Ascending aorta (tissue), 2 donors: ENCODE measurements around the gene SLC9A8. TPM values are rescaled to one million over a fixed set of nuclear protein-coding genes. Genes with fewer than 3 reads are reported as not detected.

ENCODE experiments used
- DNase-seq, 2 donors: peaks; one replicate each; pipeline ENCODE4 v3.0.0-alpha.2; 2019; ENCODE audit warnings: low spot score in 2 of 2
- H3K27ac ChIP-seq, 2 donors: fragments of 200-600 bp; sonication (generic); one replicate each; pipeline ENCODE4 v1.5.1; 2016 to 2017; ENCODE audit warnings: mild to moderate bottlenecking in 1 of 2
- H3K27me3 ChIP-seq: fragments of 200-600 bp; sonication (generic); one replicate; pipeline ENCODE4 v1.5.1; 2017
- H3K36me3 ChIP-seq, 2 donors: fragments of 200-600 bp; sonication (generic); one replicate each; pipeline ENCODE4 v1.5.1; 2016
- H3K4me1 ChIP-seq, 2 donors: fragments of 200-600 bp; sonication (generic); one replicate each; pipeline ENCODE4 v1.5.1; 2016 to 2017; ENCODE audit warnings: mild to moderate bottlenecking in 1 of 2
- H3K4me3 ChIP-seq, 2 donors: fragments of 200-600 bp; sonication (generic); one replicate each; pipeline ENCODE4 v1.5.1; 2016 to 2017; ENCODE audit warnings: mild to moderate bottlenecking in 1 of 2
- H3K9me3 ChIP-seq, 2 donors: fragments of 200-600 bp; sonication (generic); one replicate each; pipeline ENCODE4 v1.5.1; 2016
- CTCF ChIP-seq, 3 experiments: fragments of 200-600 bp in 2 of 3; fragments of 450-650 bp in 1 of 3; sonication (generic) in 2 of 3; IDR thresholded peaks; one replicate each; pipeline ENCODE4 v1.5.1; 2016 to 2019; ENCODE audit warnings: antibody characterized with exemption in 3 of 3, mild to moderate bottlenecking in 1 of 3, moderate library complexity in 1 of 3
- intact Hi-C: fragments of 100-400 bp; cut with DNase I; formaldehyde crosslinking; loops from one replicate; pipeline ENCODE4 v1.15.1; 2023
- total RNA-seq: library from RNA; depleted of rRNA; stranded (reverse); fragments of >200 nt; gene quantifications from one replicate; pipeline ENCODE4 v1.1.0, GENCODE V29; 2016

Gene SLC9A8
- total RNA-seq, 1 donor from 2014 or later, result 9.7 TPM

- H3K4me1 ChIP-seq, result peaks cover 0 to 8% of the 10 kb centered on the region in 2 donors
- DNase-seq, result no peak
- H3K27ac ChIP-seq, result peak overlapping the region; percentile 89 to 96
- H3K27me3 ChIP-seq, result no peaks in the 10 kb centered on the region
- no peaks in the 10 kb centered on the region for H3K9me3 ChIP-seq
- H3K4me3 ChIP-seq, result peak overlapping the region; percentile 72 to 94
- intact Hi-C loops, result loop anchor here (1.0 to 5.0 kb wide), 4 partner anchors 35 to 103 kb away; partner anchors contain the start of gene SPATA2
- H3K36me3 ChIP-seq, result peaks cover 0 to 19% of the 10 kb centered on the region in 2 donors
- TF ChIP-seq CTCF (IDR thresholded peaks at IDR 0.05), result no peak
Observed at GRCh38 chr20:49811825-49812506, 662 bp upstream of the SLC9A8 start.

GRCh38 chr20:49813305-49813974 is 812 bp downstream of the SLC9A8 start:
- peak overlapping the region; percentile 72 to 94 for H3K4me3 ChIP-seq
- DNase-seq, result no peak
- no peak for TF ChIP-seq CTCF (IDR thresholded peaks at IDR 0.05)
- peak overlapping the region; percentile 89 to 96 for H3K27ac ChIP-seq
- intact Hi-C loops, result loop anchor here (1.0 to 5.0 kb wide), 4 partner anchors 37 to 100 kb away; partner anchors contain the start of gene B4GALT5
- H3K4me1 ChIP-seq, result peaks cover 0 to 11% of the 10 kb centered on the region in 2 donors
- H3K9me3 ChIP-seq, result no peaks in the 10 kb centered on the region
- no peaks in the 10 kb centered on the region for H3K27me3 ChIP-seq
- peaks cover 0 to 23% of the 10 kb centered on the region in 2 donors for H3K36me3 ChIP-seq

GRCh38 chr20:49814057-49814694 is 1.5 kb downstream of the SLC9A8 start:
- H3K36me3 ChIP-seq, result peaks cover 0 to 30% of the 10 kb centered on the region in 2 donors
- H3K27ac ChIP-seq, result peak overlapping the region; percentile 89 to 96
- peak overlapping the region in 1 of 2 donors; percentile 72 for H3K4me3 ChIP-seq
- no peaks in the 10 kb centered on the region for H3K27me3 ChIP-seq
- no peak for DNase-seq
- intact Hi-C loops, result loop anchor here (5.0 kb wide), 1 partner anchor 38 kb away; no protein-coding TSS in a partner anchor
- H3K4me1 ChIP-seq, result peaks cover 0 to 11% of the 10 kb centered on the region in 2 donors
- no peaks in the 10 kb centered on the region for H3K9me3 ChIP-seq
- TF ChIP-seq CTCF (IDR thresholded peaks at IDR 0.05), result no peak

- no peak for TF ChIP-seq CTCF (IDR thresholded peaks at IDR 0.05)
- H3K4me1 ChIP-seq, result peaks cover 3 to 13% of the 10 kb centered on the region in 2 donors
- H3K36me3 ChIP-seq, result peaks cover 21 to 52% of the 10 kb centered on the region in 2 donors
- no peaks in the 10 kb centered on the region for H3K27me3 ChIP-seq
- H3K9me3 ChIP-seq, result no peaks in the 10 kb centered on the region
- no peak overlapping the region for H3K27ac ChIP-seq
- H3K4me3 ChIP-seq, result no peak overlapping the region
- intact Hi-C loops, result no loop called here
- no peak for DNase-seq
Observed at GRCh38 chr20:49818816-49819215, 6.2 kb downstream of the SLC9A8 start.

- Histone ChIP-seq H3K36me3 (peaks cover 21 to 55% of the 10 kb centered on the region in 2 donors), H3K4me1 (peaks cover 3 to 13% of the 10 kb centered on the region in 2 donors), H3K9me3 (no peaks in the 10 kb centered on the region), H3K27ac (no peak overlapping the region), H3K27me3 (no peaks in the 10 kb centered on the region), H3K4me3 (no peak overlapping the region)
- no peak for DNase-seq
- intact Hi-C loops, result loop anchor here (5.0 kb wide), 1 partner anchor 207 kb away; no protein-coding TSS in a partner anchor
- TF ChIP-seq CTCF (IDR thresholded peaks at IDR 0.05), result no peak
Observed at GRCh38 chr20:49819702-49820101, 7.1 kb downstream of the SLC9A8 start.
